OCI-LY7 (cell line): ENCODE results near the gene NRXN2. TPM values are rescaled to one million over a fixed set of nuclear protein-coding genes. Genes with fewer than 3 reads are reported as not detected.
A peak's percentile ranks its signal among the peaks of the same experiment; 100 is the strongest.

ENCODE experiments used
- BruUV-seq: library from RNA; stranded (reverse); fragments of 400-500 nt; replicated peaks from 2 replicates; lab custom pipeline; 2021; lab: Mats Ljungman, UMichigan
- CTCF ChIA-PET: fragments of 300-600 bp; sonication (Branson Sonifier 250); formaldehyde crosslinking; loops from one replicate; lab custom pipeline; 2022; ENCODE audit warnings: antibody characterized with exemption; ENCODE audit not compliant: unreplicated experiment; lab: Charles Lee
- POLR2A ChIA-PET: fragments of 300-600 bp; sonication (Branson Sonifier 250); formaldehyde crosslinking; loops from one replicate; lab custom pipeline; 2022; ENCODE audit warnings: antibody characterized with exemption; lab: Charles Lee
- DNase-seq: peaks from one replicate; pipeline ENCODE4 v3.0.0-alpha.2; 2015; ENCODE audit warnings: low spot score
- H2AFZ ChIP-seq: fragments of 200-600 bp; sonication (generic), shearing (Covaris generic); 2 replicates; pipeline ENCODE4 v1.6.1; 2014; ENCODE audit warnings: mild to moderate bottlenecking, antibody characterized with exemption, low read length, moderate library complexity
- H3K27ac ChIP-seq: fragments of 200-600 bp; sonication (generic); 2 replicates; pipeline ENCODE4 v1.5.1; 2014; ENCODE audit warnings: mixed run types, low read depth, mild to moderate bottlenecking, moderate library complexity, low read length, inconsistent platforms; ENCODE audit not compliant: poor library complexity, severe bottlenecking
- H3K36me3 ChIP-seq: fragments of 200-600 bp; sonication (generic); 2 replicates; pipeline ENCODE4 v1.6.1; 2014; ENCODE audit warnings: mild to moderate bottlenecking, antibody characterized with exemption, low read length, moderate library complexity, mixed read lengths; ENCODE audit not compliant: insufficient read depth
- H3K4me1 ChIP-seq: fragments of 200-600 bp; sonication (generic); 2 replicates; pipeline ENCODE4 v1.5.1; 2014; ENCODE audit warnings: mild to moderate bottlenecking, low read length; ENCODE audit not compliant: insufficient read depth, poor library complexity, severe bottlenecking
- H3K4me2 ChIP-seq: fragments of 200-600 bp; sonication (generic); 2 replicates; pipeline ENCODE4 v1.6.1; 2014; ENCODE audit warnings: mild to moderate bottlenecking, low read length
- H3K4me3 ChIP-seq: fragments of 200-600 bp; sonication (generic); 2 replicates; pipeline ENCODE4 v1.5.1; 2014; ENCODE audit warnings: mild to moderate bottlenecking, low read depth, low read length; ENCODE audit not compliant: poor library complexity, severe bottlenecking
- H3K79me2 ChIP-seq: fragments of 200-600 bp; sonication (generic); 2 replicates; pipeline ENCODE4 v1.6.1; 2016; ENCODE audit warnings: low read depth, mild to moderate bottlenecking, low read length, moderate library complexity, mixed read lengths; ENCODE audit not compliant: insufficient read depth
- H3K9me2 ChIP-seq: fragments of 200-600 bp; sonication (generic); 2 replicates; pipeline ENCODE4 v1.6.1; 2016; ENCODE audit warnings: mild to moderate bottlenecking, low read length, mixed read lengths; ENCODE audit not compliant: insufficient read depth
- H3K9me3 ChIP-seq: fragments of 200-600 bp; sonication (generic); 2 replicates; pipeline ENCODE4 v1.6.1; 2014; ENCODE audit warnings: mild to moderate bottlenecking, mixed run types, low read length, mixed read lengths
- H4K20me1 ChIP-seq: fragments of 200-600 bp; sonication (generic); 2 replicates; pipeline ENCODE4 v1.6.1; 2014; ENCODE audit warnings: mild to moderate bottlenecking, antibody characterized with exemption, low read length, moderate library complexity, mixed read lengths; ENCODE audit not compliant: insufficient read depth
- CTCF ChIP-seq: fragments of 200-600 bp; sonication (generic); conservative IDR thresholded peaks from 2 replicates; pipeline ENCODE4 v1.5.1; 2014; ENCODE audit warnings: mild to moderate bottlenecking, antibody characterized with exemption, low read length, moderate library complexity, mixed read lengths
- EZH2phosphoT487 ChIP-seq: fragments of 200-600 bp; sonication (generic); IDR thresholded peaks from 2 replicates; pipeline ENCODE4 v1.6.1; 2018; ENCODE audit warnings: low read depth, borderline replicate concordance, mild to moderate bottlenecking, mixed run types, antibody characterized with exemption, low read length, moderate library complexity, mixed read lengths
- intact Hi-C: fragments of 100-400 bp; cut with micrococcal nuclease; formaldehyde crosslinking; loops from one replicate; pipeline ENCODE4 v1.10.0; 2022; ENCODE audit not compliant: unreplicated experiment
- total RNA-seq, 2 experiments: library from RNA; depleted of rRNA in 1 of 2; stranded (reverse); fragments of >200 nt in 1 of 2; shearing (Covaris generic) in 1 of 2; gene quantifications; 2 replicates each; pipeline ENCODE4 v1.2.3, GENCODE V29; 2014 to 2022

Gene NRXN2
- total RNA-seq, 2 experiments from 2014 or later: 2.4 to 3.3 TPM

GRCh38 chr11:64742087-64742888, 19.3 kb upstream of the NRXN2 start:
- H3K4me1 ChIP-seq: peaks cover 37% of the 10 kb centered on the region
- peak overlapping the region; percentile 95 for H3K27ac ChIP-seq
- H2AFZ ChIP-seq: no peak overlapping the region
- H3K4me2 ChIP-seq: peak overlapping the region; percentile 97
- no peaks in the 10 kb centered on the region for H3K9me2 ChIP-seq
- BruUV-seq: no TSS peak
- intact Hi-C loops: loop anchor here (2.0 to 5.0 kb wide), 3 partner anchors 55 to 135 kb away; partner anchors contain the start of genes EHD1 and MAP4K2
- no peak for TF ChIP-seq CTCF
- no peak for TF ChIP-seq EZH2phosphoT487
- ChIA-PET CTCF (interaction anchor here (0.5 kb wide), 1 partner anchor 592 kb away, joined by 4 read pairs; no protein-coding TSS in a partner anchor), POLR2A (interaction anchor here (1.5 kb wide), 1 partner anchor 22 kb away, joined by 3 read pairs; no protein-coding TSS in a partner anchor)
- H4K20me1 ChIP-seq: 0 out of 2 replicates have a peak, but pooled peaks cover 7% of the 10 kb centered on the region
- no peaks in the 10 kb centered on the region for H3K9me3 ChIP-seq
- peaks cover 6% of the 10 kb centered on the region; the same call in 1 of the 2 replicates for H3K79me2 ChIP-seq
- H3K36me3 ChIP-seq: peaks cover 43% of the 10 kb centered on the region
- peak; percentile 51 for DNase-seq
- peak overlapping the region; percentile 89 for H3K4me3 ChIP-seq

- Histone ChIP-seq H3K9me2 (no peaks in the 10 kb centered on the region), H2AFZ (no peak overlapping the region), H3K36me3 (peaks cover 51% of the 10 kb centered on the region), H3K4me3 (peak overlapping the region; percentile 89), H3K27ac (no peak overlapping the region), H3K9me3 (no peaks in the 10 kb centered on the region), H3K4me2 (peak overlapping the region; percentile 97), H4K20me1 (0 out of 2 replicates have a peak, but pooled peaks cover 7% of the 10 kb centered on the region), H3K4me1 (peaks cover 30% of the 10 kb centered on the region), H3K79me2 (peaks cover 6% of the 10 kb centered on the region; the same call in 1 of the 2 replicates)
- CTCF ChIA-PET: no interaction called here
- BruUV-seq: no TSS peak
- intact Hi-C loops: loop anchor here (2.0 to 5.0 kb wide), 3 partner anchors 54 to 136 kb away; partner anchors contain the start of genes EHD1 and MAP4K2
- TF ChIP-seq CTCF: no peak
- no peak for TF ChIP-seq EZH2phosphoT487
- POLR2A ChIA-PET: no interaction called here
- DNase-seq: no peak
Observed at GRCh38 chr11:64741375-64742086, 18.5 kb upstream of the NRXN2 start.
